Stimulated activated naive CD8-positive, alpha-beta T cell treated with anti-CD3 and anti-CD28 coated beads, Interleukin-15, Interleukin-2, amounts not matched to agents 100 ng/mL and 50 ng/mL, for 24 hours (primary cell): ENCODE data around the gene ANKRD11.

Experiments used
- H3K27ac Mint-ChIP-seq: one replicate; pipeline ENCODE4 v1.8.0; 2021; ENCODE audit warnings: mild to moderate bottlenecking, mixed read lengths
- H3K27me3 Mint-ChIP-seq: one replicate; pipeline ENCODE4 v1.8.0; 2021; ENCODE audit warnings: mixed read lengths
- H3K36me3 Mint-ChIP-seq: one replicate; pipeline ENCODE4 v1.8.0; 2021; ENCODE audit warnings: low read depth, mixed read lengths
- H3K4me1 Mint-ChIP-seq: one replicate; pipeline ENCODE4 v1.8.0; 2021; ENCODE audit warnings: low read depth, mixed read lengths
- H3K4me3 Mint-ChIP-seq: one replicate; pipeline ENCODE4 v1.8.0; 2021; ENCODE audit warnings: mild to moderate bottlenecking, mixed read lengths
- H3K9me3 Mint-ChIP-seq: one replicate; pipeline ENCODE4 v1.8.0; 2021; ENCODE audit warnings: mixed read lengths

ANKRD11 gene

GRCh38 chr16:89292443-89293078 lies 197.8 kb downstream of the ANKRD11 start:
- peak overlapping the region; percentile 67 for H3K27ac Mint-ChIP-seq
- H3K27me3 Mint-ChIP-seq = no peaks in the 10 kb centered on the region
- H3K4me3 Mint-ChIP-seq = no peak overlapping the region

GRCh38 chr16:89291776-89292175 lies 198.6 kb downstream of the ANKRD11 start:
- no peak overlapping the region for H3K27ac Mint-ChIP-seq
- H3K4me1 Mint-ChIP-seq = peaks cover 11% of the 10 kb centered on the region
- peaks cover 17% of the 10 kb centered on the region for H3K36me3 Mint-ChIP-seq
- H3K4me3 Mint-ChIP-seq = no peak overlapping the region
- no peaks in the 10 kb centered on the region for H3K27me3 Mint-ChIP-seq
- H3K9me3 Mint-ChIP-seq = no peaks in the 10 kb centered on the region

More at GRCh38 chr16:89292443-89293078, 197.8 kb downstream of the ANKRD11 start:
- H3K36me3 Mint-ChIP-seq = peaks cover 21% of the 10 kb centered on the region
- no peaks in the 10 kb centered on the region for H3K9me3 Mint-ChIP-seq
- H3K4me1 Mint-ChIP-seq = peaks cover 19% of the 10 kb centered on the region

DNA sequence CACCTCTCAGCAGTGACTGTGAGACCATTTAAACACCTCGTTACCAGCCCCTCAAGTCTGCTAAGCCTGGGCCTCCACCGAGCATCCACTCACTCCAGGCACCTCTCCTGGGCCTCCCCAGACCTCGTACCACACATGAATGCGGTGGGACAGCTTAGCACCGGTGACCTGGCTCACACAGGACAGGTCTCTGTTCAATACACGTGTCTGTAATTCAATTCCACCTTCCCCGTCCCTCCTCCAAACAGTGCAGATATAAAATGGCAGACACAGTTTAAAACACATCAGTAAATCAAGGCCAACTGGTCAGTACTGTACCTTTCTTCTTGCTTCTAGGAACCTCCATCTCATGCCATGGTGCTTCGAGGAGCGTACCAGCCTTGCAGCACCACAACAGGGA lies 199.0 kb downstream of the ANKRD11 start:
- no peak overlapping the region for H3K4me3 Mint-ChIP-seq
- H3K36me3 Mint-ChIP-seq = peaks cover 17% of the 10 kb centered on the region
- no peak overlapping the region for H3K27ac Mint-ChIP-seq
- no peaks in the 10 kb centered on the region for H3K27me3 Mint-ChIP-seq
- no peaks in the 10 kb centered on the region for H3K9me3 Mint-ChIP-seq
- H3K4me1 Mint-ChIP-seq = peaks cover 7% of the 10 kb centered on the region

DNA sequence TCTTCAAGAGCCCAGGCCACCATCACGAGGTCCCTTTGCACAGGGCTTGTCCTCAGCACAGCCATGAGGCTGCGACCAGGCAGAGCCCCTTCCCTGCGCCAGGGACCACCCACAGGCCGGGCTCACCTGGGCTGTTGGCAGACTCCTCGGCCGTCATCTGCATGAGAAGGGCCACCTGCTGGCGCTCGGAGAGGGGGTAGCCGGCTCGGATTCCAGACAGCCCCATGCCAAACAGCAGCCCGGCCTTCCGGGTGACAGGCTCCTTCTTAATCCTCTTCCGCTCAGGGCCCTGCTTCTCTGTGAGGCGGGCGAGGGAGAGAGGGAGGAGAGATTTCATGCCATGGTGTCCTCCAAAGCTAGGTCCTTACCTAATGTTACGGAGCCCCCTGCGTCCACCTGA lies 199.5 kb downstream of the ANKRD11 start:
- Mint-ChIP-seq H3K36me3 (peaks cover 17% of the 10 kb centered on the region), H3K27me3 (no peaks in the 10 kb centered on the region)

GRCh38 chr16:89290472-89290871 lies 199.9 kb downstream of the ANKRD11 start:
- Mint-ChIP-seq H3K4me1 (peaks cover 3% of the 10 kb centered on the region), H3K4me3 (no peak overlapping the region), H3K36me3 (peaks cover 17% of the 10 kb centered on the region), H3K27me3 (no peaks in the 10 kb centered on the region), H3K27ac (no peak overlapping the region), H3K9me3 (no peaks in the 10 kb centered on the region)

More for the DNA sequence above, 199.5 kb downstream of the ANKRD11 start:
- H3K9me3 Mint-ChIP-seq = no peaks in the 10 kb centered on the region
- H3K4me1 Mint-ChIP-seq = peaks cover 3% of the 10 kb centered on the region
- H3K27ac Mint-ChIP-seq = no peak overlapping the region
- no peak overlapping the region for H3K4me3 Mint-ChIP-seq

GRCh38 chr16:89289428-89290395 lies 200.6 kb downstream of the ANKRD11 start:
- H3K9me3 Mint-ChIP-seq = no peaks in the 10 kb centered on the region
- no peak overlapping the region for H3K4me3 Mint-ChIP-seq
- H3K27ac Mint-ChIP-seq = peak overlapping the region; percentile 31
- H3K4me1 Mint-ChIP-seq = peaks cover 3% of the 10 kb centered on the region
- no peaks in the 10 kb centered on the region for H3K27me3 Mint-ChIP-seq
- H3K36me3 Mint-ChIP-seq = peaks cover 17% of the 10 kb centered on the region

- H3K4me1 Mint-ChIP-seq = peaks cover 3% of the 10 kb centered on the region
- H3K36me3 Mint-ChIP-seq = peaks cover 17% of the 10 kb centered on the region
- H3K9me3 Mint-ChIP-seq = no peaks in the 10 kb centered on the region
- no peak overlapping the region for H3K4me3 Mint-ChIP-seq
- no peaks in the 10 kb centered on the region for H3K27me3 Mint-ChIP-seq
- no peak overlapping the region for H3K27ac Mint-ChIP-seq
These were observed 201.4 kb downstream of the ANKRD11 start for GRCh38 chr16:89288966-89289365.

DNA sequence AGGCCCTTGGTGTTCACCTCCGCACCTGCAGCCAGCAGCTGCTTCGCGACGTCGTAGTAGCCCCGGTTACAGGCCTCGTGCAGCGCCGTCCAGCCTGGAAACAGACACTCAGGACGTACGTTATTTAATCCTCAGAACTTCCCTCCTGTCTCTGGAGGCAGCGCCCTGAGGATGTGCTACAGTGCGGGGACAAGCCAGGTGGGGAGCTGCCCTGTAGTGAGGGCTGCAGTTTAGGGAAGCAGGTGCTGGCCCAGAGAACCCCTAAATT lies 201.8 kb downstream of the ANKRD11 start:
- Mint-ChIP-seq H3K27ac (no peak overlapping the region), H3K9me3 (no peaks in the 10 kb centered on the region), H3K4me1 (peaks cover 3% of the 10 kb centered on the region), H3K27me3 (no peaks in the 10 kb centered on the region), H3K4me3 (no peak overlapping the region), H3K36me3 (peaks cover 17% of the 10 kb centered on the region)

GRCh38 chr16:89287777-89288576 lies 202.4 kb downstream of the ANKRD11 start:
- peaks cover 3% of the 10 kb centered on the region for H3K4me1 Mint-ChIP-seq

DNA sequence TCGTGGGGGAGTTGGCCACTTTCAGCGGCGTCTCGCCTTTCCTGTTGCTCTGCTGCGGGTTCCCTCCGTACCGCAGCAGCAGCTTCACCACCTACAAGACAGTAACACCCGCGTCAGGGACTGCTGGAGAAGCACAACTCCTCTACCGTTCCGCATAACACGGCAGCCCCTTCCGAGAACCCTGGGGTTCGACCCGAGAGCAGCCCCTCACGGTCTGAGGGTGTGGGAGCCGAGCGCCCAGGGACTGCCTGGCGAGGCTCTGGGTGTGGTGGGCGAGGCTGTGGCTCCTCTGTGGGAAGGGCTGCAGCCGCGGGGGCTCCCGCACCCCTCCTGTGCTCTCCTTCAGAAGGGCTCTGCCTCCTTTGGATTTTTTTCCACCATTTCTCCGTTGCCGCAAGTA lies 204.3 kb downstream of the ANKRD11 start:
- Mint-ChIP-seq H3K27me3 (no peaks in the 10 kb centered on the region), H3K4me3 (no peak overlapping the region), H3K27ac (peak overlapping the region; percentile 37)

More at GRCh38 chr16:89287777-89288576, 202.4 kb downstream of the ANKRD11 start:
- no peaks in the 10 kb centered on the region for H3K27me3 Mint-ChIP-seq
- peaks cover 17% of the 10 kb centered on the region for H3K36me3 Mint-ChIP-seq
- no peaks in the 10 kb centered on the region for H3K9me3 Mint-ChIP-seq
- no peak overlapping the region for H3K27ac Mint-ChIP-seq
- no peak overlapping the region for H3K4me3 Mint-ChIP-seq

GRCh38 chr16:89285381-89285780 lies 205.0 kb downstream of the ANKRD11 start:
- peaks cover 24% of the 10 kb centered on the region for H3K36me3 Mint-ChIP-seq
- no peaks in the 10 kb centered on the region for H3K27me3 Mint-ChIP-seq
- H3K4me1 Mint-ChIP-seq = no peaks in the 10 kb centered on the region

More for the DNA sequence above, 204.3 kb downstream of the ANKRD11 start:
- Mint-ChIP-seq H3K36me3 (peaks cover 19% of the 10 kb centered on the region), H3K9me3 (no peaks in the 10 kb centered on the region), H3K4me1 (no peaks in the 10 kb centered on the region)

DNA sequence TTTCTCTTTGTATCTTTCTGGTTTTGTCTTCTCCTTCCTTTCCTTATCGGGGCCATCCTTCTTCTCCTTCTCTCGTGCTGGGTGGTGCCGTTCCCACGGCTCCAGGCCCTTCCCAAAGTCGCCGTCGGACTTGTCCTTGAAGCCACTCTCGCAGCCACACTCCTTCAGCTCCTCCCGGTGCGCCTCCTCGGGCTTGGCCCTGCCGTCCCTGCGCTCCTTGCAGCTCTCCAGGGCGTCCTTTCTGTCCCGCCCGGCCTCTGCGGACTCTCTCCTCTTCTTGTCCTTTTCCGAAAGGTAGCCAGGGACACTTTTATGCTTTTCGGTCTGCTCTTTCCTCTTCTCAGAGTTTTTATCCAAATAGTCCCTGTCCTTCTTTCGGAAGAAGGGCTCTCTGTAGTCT lies 206.9 kb downstream of the ANKRD11 start:
- H3K27me3 Mint-ChIP-seq = no peaks in the 10 kb centered on the region
- no peaks in the 10 kb centered on the region for H3K9me3 Mint-ChIP-seq
- H3K27ac Mint-ChIP-seq = no peak overlapping the region
- H3K4me1 Mint-ChIP-seq = no peaks in the 10 kb centered on the region
- peaks cover 20% of the 10 kb centered on the region for H3K36me3 Mint-ChIP-seq
- H3K4me3 Mint-ChIP-seq = no peak overlapping the region

More at GRCh38 chr16:89285381-89285780, 205.0 kb downstream of the ANKRD11 start:
- H3K27ac Mint-ChIP-seq = no peak overlapping the region
- H3K4me3 Mint-ChIP-seq = no peak overlapping the region
- H3K9me3 Mint-ChIP-seq = no peaks in the 10 kb centered on the region

DNA sequence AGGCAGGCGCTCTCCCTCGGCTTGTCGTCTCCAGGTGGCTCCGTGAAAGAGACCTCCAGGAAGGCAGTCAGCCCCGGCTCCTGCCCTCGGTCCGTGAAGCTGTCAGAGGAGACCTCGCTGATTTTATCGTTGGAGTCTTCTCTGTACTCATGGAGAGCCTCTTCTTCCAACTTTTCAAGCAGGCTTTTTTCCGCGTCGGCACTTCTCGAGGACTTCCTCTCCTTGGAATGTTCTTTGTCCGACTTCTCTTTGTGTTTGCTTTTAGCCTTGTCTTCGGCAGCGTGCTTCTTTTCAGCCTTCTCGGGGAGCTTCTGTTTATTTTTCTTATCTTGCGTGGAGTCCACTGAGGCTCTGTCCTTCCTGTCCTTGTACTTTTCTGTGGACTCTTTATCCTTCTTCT lies 207.8 kb downstream of the ANKRD11 start:
- Mint-ChIP-seq H3K36me3 (peaks cover 10% of the 10 kb centered on the region), H3K9me3 (no peaks in the 10 kb centered on the region), H3K4me1 (no peaks in the 10 kb centered on the region), H3K4me3 (no peak overlapping the region), H3K27ac (no peak overlapping the region), H3K27me3 (no peaks in the 10 kb centered on the region)

- no peak overlapping the region for H3K4me3 Mint-ChIP-seq
- no peaks in the 10 kb centered on the region for H3K9me3 Mint-ChIP-seq
- no peaks in the 10 kb centered on the region for H3K27me3 Mint-ChIP-seq
- H3K4me1 Mint-ChIP-seq = no peaks in the 10 kb centered on the region
- peaks cover 12% of the 10 kb centered on the region for H3K36me3 Mint-ChIP-seq
- H3K27ac Mint-ChIP-seq = no peak overlapping the region
These were observed 208.5 kb downstream of the ANKRD11 start for GRCh38 chr16:89281829-89282228.

- H3K4me1 Mint-ChIP-seq = no peaks in the 10 kb centered on the region
- no peak overlapping the region for H3K4me3 Mint-ChIP-seq
These were observed 209.2 kb downstream of the ANKRD11 start for GRCh38 chr16:89281189-89281577.

More at GRCh38 chr16:89281189-89281577, 209.2 kb downstream of the ANKRD11 start:
- H3K36me3 Mint-ChIP-seq = peaks cover 12% of the 10 kb centered on the region
- no peaks in the 10 kb centered on the region for H3K27me3 Mint-ChIP-seq
- H3K9me3 Mint-ChIP-seq = no peaks in the 10 kb centered on the region
- H3K27ac Mint-ChIP-seq = no peak overlapping the region
